Tibial artery (tissue), 4 donors: Measurements from ENCODE around the gene USP3.

Experiments
- DNase-seq, 2 donors: peaks; one replicate each; pipeline ENCODE4 v3.0.0-alpha.2; 2019
- H3K27ac ChIP-seq, 2 donors: fragments of 200-600 bp; sonication (generic) in 1 of 2; 1 replicate in 1 of 2; 2 replicates in 1 of 2; pipeline ENCODE4 v1.5.1; 2018 to 2019; ENCODE audit warnings: mild to moderate bottlenecking in 1 of 2
- H3K27me3 ChIP-seq, 2 donors: fragments of 200-600 bp; sonication (generic) in 1 of 2; one replicate each; pipeline versions ENCODE4 v1.5.1 to v1.6.0; 2016 to 2019
- H3K36me3 ChIP-seq, 3 donors: fragments of 200-600 bp; sonication (generic) in 2 of 3; one replicate each; pipeline ENCODE4 v1.5.1; 2016 to 2019; ENCODE audit warnings: mild to moderate bottlenecking in 2 of 3
- H3K4me1 ChIP-seq, 4 donors: fragments of 200-600 bp; sonication (generic) in 2 of 4; 1 replicate in 3 of 4; 2 replicates in 1 of 4; pipeline ENCODE4 v1.5.1; 2016 to 2019
- H3K4me3 ChIP-seq, 2 donors: fragments of 200-600 bp; sonication (generic) in 1 of 2; 1 replicate in 1 of 2; 2 replicates in 1 of 2; pipeline ENCODE4 v1.5.1; 2018 to 2019; ENCODE audit warnings: mild to moderate bottlenecking in 2 of 2
- H3K9me3 ChIP-seq, 3 donors: fragments of 200-600 bp; sonication (generic) in 1 of 3; one replicate each; pipeline ENCODE4 v1.5.1; 2016 to 2019
- intact Hi-C: fragments of 100-400 bp; cut with DNase I; formaldehyde crosslinking; loops from one replicate; pipeline ENCODE4 v1.15.0; 2023; ENCODE audit warnings: low total_unique reads
- TF ChIP-seq, protein P1 (sequence below), 2 experiments: fragments of 200-600 bp in 1 of 2; fragments of 450-650 bp in 1 of 2; IDR thresholded peaks; one replicate each; pipeline ENCODE4 v1.5.1; 2017 to 2019; ENCODE audit warnings: antibody characterized with exemption in 2 of 2, mild to moderate bottlenecking in 1 of 2, moderate library complexity in 1 of 2

USP3 gene

DNA sequence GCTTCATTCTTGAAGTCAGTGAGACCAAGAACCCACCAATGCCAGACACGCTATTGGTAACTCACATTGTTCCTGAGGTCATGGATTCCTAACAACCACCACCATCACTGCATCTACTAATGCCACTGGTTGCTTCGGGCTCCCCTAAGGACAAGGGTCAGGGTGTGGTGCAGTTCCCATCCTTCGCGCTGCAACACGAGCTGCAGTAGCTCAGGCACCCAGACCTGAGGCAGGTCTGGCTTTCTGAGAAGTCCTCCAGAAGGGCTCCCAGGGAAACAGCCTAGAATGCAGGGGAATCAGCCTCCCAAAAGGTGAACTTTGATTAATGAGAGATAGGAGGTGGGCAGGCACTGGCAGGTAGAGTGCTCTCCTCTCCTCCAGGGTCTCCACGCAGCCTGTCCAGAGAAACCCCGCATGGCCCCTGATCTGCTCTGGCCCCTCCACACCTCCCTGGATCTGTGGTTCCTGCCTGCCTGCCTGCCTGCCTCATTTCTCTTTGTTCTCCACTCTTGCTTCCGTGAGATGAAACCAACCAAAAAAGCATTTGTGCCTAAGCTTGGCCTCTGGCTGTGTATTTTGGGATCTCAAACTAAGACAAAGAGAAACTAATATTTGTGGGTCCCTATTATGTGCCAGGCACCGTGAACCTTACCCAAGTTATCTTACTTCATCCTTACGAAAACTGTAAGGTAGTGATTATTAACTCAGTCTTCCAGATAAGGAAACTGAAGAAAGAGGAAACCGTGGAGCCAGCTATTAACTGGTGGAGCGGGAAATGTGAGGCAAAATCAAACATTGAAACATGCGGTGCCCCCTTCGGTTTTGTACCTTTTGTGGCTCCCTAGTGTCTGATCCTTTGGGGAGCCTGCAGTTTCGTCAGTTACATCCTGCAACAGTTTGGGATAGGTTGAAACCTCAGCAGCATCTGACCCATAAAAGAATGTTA lies 43.9 kb upstream of the USP3 start:
- H3K9me3 ChIP-seq = no peaks in the 10 kb centered on the region
- no peak overlapping the region for H3K4me3 ChIP-seq
- no peaks in the 10 kb centered on the region for H3K27me3 ChIP-seq
- H3K4me1 ChIP-seq = peaks cover 0 to 27% (median 4%) of the 10 kb centered on the region in 4 donors
- DNase-seq = peak in 1 of 2 donors; percentile 48
- TF ChIP-seq, protein P1, sequence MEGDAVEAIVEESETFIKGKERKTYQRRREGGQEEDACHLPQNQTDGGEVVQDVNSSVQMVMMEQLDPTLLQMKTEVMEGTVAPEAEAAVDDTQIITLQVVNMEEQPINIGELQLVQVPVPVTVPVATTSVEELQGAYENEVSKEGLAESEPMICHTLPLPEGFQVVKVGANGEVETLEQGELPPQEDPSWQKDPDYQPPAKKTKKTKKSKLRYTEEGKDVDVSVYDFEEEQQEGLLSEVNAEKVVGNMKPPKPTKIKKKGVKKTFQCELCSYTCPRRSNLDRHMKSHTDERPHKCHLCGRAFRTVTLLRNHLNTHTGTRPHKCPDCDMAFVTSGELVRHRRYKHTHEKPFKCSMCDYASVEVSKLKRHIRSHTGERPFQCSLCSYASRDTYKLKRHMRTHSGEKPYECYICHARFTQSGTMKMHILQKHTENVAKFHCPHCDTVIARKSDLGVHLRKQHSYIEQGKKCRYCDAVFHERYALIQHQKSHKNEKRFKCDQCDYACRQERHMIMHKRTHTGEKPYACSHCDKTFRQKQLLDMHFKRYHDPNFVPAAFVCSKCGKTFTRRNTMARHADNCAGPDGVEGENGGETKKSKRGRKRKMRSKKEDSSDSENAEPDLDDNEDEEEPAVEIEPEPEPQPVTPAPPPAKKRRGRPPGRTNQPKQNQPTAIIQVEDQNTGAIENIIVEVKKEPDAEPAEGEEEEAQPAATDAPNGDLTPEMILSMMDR (IDR thresholded peaks at IDR 0.05) = no peak
- no peaks in the 10 kb centered on the region for H3K36me3 ChIP-seq
- no peak overlapping the region for H3K27ac ChIP-seq
- intact Hi-C loops = no loop called here

DNA sequence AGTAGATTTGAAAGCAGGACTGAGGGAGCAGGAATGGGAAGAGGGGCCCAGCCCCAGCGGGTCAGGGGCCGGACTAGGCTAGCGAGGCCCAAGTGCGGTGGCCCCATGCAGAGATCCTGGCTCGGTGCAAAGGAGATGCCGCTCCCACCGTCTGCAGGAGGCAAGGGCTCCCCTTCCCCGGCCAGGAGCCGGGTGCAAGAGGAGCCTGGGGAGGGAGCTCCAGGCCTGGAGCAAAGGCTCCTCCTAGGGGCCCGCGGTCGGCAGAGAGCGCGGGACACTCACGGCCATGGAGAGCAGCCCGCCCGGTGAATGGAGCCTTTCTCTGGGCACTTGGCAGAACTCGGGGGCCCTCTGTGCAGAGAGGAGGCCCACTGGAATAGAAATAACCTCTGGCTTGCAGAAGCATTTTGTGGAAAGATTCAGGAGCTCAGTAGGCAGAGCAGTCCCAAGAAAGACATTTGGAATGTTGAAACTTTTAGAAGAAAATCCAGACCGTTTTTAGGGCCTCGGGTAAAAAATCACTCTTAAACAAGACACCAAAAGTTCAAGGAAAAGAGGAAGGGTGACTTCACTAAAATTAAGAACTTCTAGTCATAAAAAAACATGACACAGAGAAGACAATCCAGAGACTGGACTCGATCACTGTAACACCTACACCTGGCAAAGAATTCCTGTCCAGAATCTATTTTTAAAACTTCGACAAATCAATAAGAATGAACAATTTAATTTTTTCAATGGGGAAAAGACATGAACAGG lies 43.0 kb upstream of the USP3 start:
- no peaks in the 10 kb centered on the region for H3K27me3 ChIP-seq
- H3K4me1 ChIP-seq = peaks cover 0 to 27% (median 5%) of the 10 kb centered on the region in 4 donors
- no peaks in the 10 kb centered on the region for H3K9me3 ChIP-seq
- no peak overlapping the region for H3K4me3 ChIP-seq
- intact Hi-C loops = no loop called here
- H3K36me3 ChIP-seq = no peaks in the 10 kb centered on the region
- TF ChIP-seq, protein P1 (IDR thresholded peaks at IDR 0.05) = peak in 1 of 2 experiments; percentile 20
- no peak overlapping the region for H3K27ac ChIP-seq
- no peak for DNase-seq

DNA sequence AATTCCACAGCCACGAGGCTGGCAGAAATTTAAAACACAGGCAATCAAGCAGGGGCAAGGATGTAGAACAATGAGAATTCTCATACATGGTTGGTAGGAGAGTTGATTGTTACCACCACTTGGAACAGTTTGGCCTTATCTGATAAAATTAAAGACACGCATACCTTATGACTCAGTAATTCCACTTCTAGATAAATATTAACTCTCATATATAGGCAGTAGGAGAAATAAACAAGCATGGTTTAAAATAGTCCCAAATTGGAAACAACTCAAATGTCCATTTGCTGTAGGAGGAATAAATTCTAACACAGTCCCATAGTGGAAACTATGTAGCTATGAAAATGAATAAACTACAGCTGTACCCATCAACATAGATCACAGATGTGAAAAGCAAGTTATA lies 42.3 kb upstream of the USP3 start:
- peaks cover 0 to 33% (median 8%) of the 10 kb centered on the region in 4 donors for H3K4me1 ChIP-seq
- no peak for DNase-seq
- H3K27me3 ChIP-seq = peaks cover 0 to 4% of the 10 kb centered on the region in 2 donors
- no peaks in the 10 kb centered on the region for H3K36me3 ChIP-seq
- no peak overlapping the region for H3K27ac ChIP-seq
- H3K9me3 ChIP-seq = no peaks in the 10 kb centered on the region
- TF ChIP-seq, protein P1 (IDR thresholded peaks at IDR 0.05) = no peak
- no peak overlapping the region for H3K4me3 ChIP-seq
- intact Hi-C loops = no loop called here

DNA sequence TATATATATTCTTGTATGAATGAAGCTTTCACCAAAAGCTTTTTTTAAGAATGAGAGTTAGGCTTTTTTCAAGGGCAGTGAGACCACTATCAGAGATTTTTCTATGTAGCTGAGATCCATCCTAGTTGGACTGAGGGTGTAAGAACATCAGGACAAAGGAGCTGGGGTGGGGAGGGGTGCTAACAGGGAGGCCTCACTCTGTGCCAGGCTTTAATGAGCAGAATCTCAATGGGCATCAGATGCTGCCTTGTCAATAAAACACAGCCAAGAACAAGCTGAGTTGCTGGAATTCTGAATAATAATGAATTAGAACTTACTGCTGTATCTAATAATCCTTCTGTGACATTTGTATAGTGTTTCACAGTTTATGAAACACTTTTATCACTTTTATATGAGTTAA lies 41.4 kb upstream of the USP3 start:
- intact Hi-C loops = no loop called here
- Histone ChIP-seq H3K9me3 (no peaks in the 10 kb centered on the region), H3K27me3 (peaks cover 0 to 6% of the 10 kb centered on the region in 2 donors), H3K27ac (no peak overlapping the region), H3K36me3 (no peaks in the 10 kb centered on the region), H3K4me3 (no peak overlapping the region), H3K4me1 (peaks cover 0 to 33% (median 8%) of the 10 kb centered on the region in 4 donors)
- no peak for DNase-seq
- TF ChIP-seq, protein P1 (IDR thresholded peaks at IDR 0.05) = no peak

DNA sequence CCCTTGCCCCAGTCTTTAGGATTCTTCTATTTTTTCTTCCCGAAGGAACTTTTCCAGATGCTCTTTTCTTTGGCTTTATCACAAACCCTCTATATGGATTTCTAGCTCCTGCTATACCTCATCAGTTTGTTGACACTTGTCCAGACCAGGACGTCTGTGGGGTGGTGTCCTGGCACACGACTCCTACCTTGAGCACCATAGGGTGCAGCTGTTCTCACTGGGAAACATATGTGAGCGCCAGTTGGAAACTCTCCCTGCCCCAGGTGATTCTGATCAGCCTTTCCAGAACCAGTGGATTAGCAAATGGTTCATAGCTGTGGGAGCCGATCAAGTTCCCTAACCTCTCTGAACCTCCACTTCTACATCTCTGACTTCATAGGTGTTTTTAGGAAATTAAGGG lies 40.6 kb upstream of the USP3 start:
- peaks cover 0 to 33% (median 8%) of the 10 kb centered on the region in 4 donors for H3K4me1 ChIP-seq
- H3K36me3 ChIP-seq = no peaks in the 10 kb centered on the region
- DNase-seq = no peak
- no peak overlapping the region for H3K4me3 ChIP-seq
- intact Hi-C loops = no loop called here
- no peaks in the 10 kb centered on the region for H3K9me3 ChIP-seq
- peaks cover 0 to 6% of the 10 kb centered on the region in 2 donors for H3K27me3 ChIP-seq
- TF ChIP-seq, protein P1 (IDR thresholded peaks at IDR 0.05) = no peak
- no peak overlapping the region for H3K27ac ChIP-seq
